ENCODE data around the gene CMYA5. TPM values are rescaled to one million over a fixed set of nuclear protein-coding genes. Genes with fewer than 3 reads are reported as not detected.
"Not testable (repeated sequence)": the region's sequence is repeated elsewhere in the genome, so short reads cannot be mapped to it uniquely, and the experiment has no call there.

CMYA5 gene
- total RNA-seq, 4 donors from 2014 or later: 15.8 to 49.4 (median 27.0) TPM

DNA sequence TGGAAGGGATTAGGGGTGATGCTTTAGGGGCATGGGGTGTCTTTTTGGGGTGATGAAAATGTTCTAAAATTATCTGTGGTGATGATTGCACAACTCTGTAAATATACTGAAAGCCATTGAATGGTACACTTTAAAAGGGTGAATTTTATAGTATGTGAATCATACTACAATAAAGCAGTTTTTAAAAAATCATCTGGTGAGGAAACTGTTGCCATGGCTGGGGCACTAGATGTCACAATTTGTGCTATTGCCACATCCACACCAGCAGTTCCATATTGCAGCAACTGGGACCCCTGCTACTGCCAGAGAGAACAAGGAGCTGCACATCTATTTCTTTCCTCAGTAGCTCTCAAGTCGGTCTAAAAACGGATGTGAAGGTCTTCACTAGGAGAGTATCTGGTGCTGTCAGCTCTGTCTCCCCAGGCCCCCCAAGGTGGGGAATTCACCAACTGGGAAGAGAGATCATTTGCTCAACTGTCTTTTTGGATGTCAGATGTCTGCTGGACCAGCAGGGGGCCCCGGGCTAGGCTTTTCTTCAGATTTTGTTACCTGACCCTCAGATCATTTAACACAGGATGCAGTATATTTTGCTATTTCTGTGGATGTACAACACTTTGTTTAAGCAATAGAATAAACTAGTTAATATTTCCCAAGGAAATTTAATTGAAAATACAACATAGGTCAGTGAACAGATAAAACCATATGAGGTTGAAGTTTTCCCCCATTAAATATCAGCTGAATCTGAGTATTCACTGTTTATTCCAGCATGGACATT is 13.2 kb downstream of the CMYA5 start:
- no peaks in the 10 kb centered on the region for H3K4me1 ChIP-seq
- H3K9me3 ChIP-seq: no peaks in the 10 kb centered on the region
- intact Hi-C loops (cut with DNase I; ENCODE audit: low total_unique reads): no loop called here
- TF ChIP-seq POLR2A (IDR thresholded peaks at IDR 0.05): no peak
- TF ChIP-seq, protein P1, sequence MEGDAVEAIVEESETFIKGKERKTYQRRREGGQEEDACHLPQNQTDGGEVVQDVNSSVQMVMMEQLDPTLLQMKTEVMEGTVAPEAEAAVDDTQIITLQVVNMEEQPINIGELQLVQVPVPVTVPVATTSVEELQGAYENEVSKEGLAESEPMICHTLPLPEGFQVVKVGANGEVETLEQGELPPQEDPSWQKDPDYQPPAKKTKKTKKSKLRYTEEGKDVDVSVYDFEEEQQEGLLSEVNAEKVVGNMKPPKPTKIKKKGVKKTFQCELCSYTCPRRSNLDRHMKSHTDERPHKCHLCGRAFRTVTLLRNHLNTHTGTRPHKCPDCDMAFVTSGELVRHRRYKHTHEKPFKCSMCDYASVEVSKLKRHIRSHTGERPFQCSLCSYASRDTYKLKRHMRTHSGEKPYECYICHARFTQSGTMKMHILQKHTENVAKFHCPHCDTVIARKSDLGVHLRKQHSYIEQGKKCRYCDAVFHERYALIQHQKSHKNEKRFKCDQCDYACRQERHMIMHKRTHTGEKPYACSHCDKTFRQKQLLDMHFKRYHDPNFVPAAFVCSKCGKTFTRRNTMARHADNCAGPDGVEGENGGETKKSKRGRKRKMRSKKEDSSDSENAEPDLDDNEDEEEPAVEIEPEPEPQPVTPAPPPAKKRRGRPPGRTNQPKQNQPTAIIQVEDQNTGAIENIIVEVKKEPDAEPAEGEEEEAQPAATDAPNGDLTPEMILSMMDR (IDR thresholded peaks at IDR 0.05): peak in 2 of 4 experiments; percentile 16 to 30
- H3K4me3 ChIP-seq: no peak overlapping the region
- no peak overlapping the region for H3K27ac ChIP-seq
- no peaks in the 10 kb centered on the region for H3K27me3 ChIP-seq
- DNase-seq: no peak
- no peaks in the 10 kb centered on the region for H3K36me3 ChIP-seq

DNA sequence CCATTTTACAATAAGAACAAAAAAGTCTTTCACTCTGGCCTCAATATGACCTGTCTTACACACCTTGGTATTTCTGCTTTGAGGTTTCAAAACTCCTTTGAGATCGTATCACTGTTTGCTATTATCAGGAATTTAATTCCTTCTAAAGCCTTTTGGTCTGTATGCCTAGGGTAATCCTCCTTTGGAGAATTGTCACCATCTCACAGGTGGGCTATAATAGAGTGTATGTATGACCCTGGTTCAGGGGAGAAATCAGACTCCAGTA is 13.7 kb downstream of the CMYA5 start:
- Histone ChIP-seq H3K9me3 (no peaks in the 10 kb centered on the region), H3K36me3 (no peaks in the 10 kb centered on the region), H3K4me3 (no peak overlapping the region), H3K4me1 (no peaks in the 10 kb centered on the region), H3K27ac (no peak overlapping the region), H3K27me3 (no peaks in the 10 kb centered on the region)
- intact Hi-C loops (cut with DNase I; ENCODE audit: low total_unique reads): no loop called here
- no peak for DNase-seq
- TF ChIP-seq, protein P1 (IDR thresholded peaks at IDR 0.05): no peak
- no peak for TF ChIP-seq POLR2A (IDR thresholded peaks at IDR 0.05)

DNA sequence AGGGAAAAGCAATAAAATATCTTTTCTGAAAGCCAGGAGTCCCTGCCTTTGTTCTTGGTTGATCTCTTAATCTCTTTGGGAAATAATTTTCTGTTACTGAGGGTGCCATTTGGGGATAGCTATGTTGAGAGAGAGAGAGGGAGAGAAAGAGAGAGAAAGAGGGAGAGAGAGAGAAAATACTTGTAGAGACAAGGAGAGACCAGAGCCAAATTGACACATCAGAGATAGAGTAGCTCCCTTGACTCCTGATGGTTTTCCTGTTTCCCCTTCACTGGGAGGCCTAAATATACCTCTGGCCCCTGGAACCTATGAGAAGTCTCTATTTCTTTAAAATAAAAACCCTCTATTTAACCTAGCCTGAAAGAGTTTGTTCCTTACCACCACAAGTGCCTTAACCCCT is 14.9 kb downstream of the CMYA5 start:
- no peak overlapping the region for H3K27ac ChIP-seq
- H3K36me3 ChIP-seq: no peaks in the 10 kb centered on the region
- no peaks in the 10 kb centered on the region for H3K27me3 ChIP-seq
- no peaks in the 10 kb centered on the region for H3K9me3 ChIP-seq
- intact Hi-C loops (cut with DNase I; ENCODE audit: low total_unique reads): no loop called here
- DNase-seq: no peak
- H3K4me3 ChIP-seq: no peak overlapping the region
- no peaks in the 10 kb centered on the region for H3K4me1 ChIP-seq
- TF ChIP-seq, protein P1 (IDR thresholded peaks at IDR 0.05): no peak
- TF ChIP-seq POLR2A (IDR thresholded peaks at IDR 0.05): no peak

DNA sequence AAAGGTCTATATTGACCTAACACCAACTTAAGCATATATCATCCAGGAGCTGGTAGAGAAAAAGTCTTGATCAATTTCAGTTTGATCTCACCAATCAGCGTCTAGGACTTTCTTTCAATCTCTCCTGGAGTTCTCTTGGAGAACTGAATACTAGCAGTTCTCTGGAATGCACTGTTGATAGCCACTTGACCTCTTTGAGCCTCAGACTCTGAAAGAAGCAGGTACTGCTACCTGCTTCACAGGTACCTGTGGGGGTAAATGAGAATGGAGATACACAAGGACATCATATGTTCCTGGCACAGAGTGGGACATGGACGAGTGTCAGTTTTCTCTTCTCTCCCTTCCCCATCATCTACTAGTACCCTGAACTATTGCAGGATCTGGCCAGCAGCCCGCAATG is 16.0 kb downstream of the CMYA5 start:
- H3K27me3 ChIP-seq: no peaks in the 10 kb centered on the region
- no peaks in the 10 kb centered on the region for H3K36me3 ChIP-seq
- H3K27ac ChIP-seq: no peak overlapping the region
- no peak overlapping the region for H3K4me3 ChIP-seq
- no peaks in the 10 kb centered on the region for H3K9me3 ChIP-seq
- TF ChIP-seq, protein P1 (IDR thresholded peaks at IDR 0.05): no peak
- no peak for TF ChIP-seq POLR2A (IDR thresholded peaks at IDR 0.05)
- DNase-seq: no peak
- intact Hi-C loops (cut with DNase I; ENCODE audit: low total_unique reads): no loop called here
- no peaks in the 10 kb centered on the region for H3K4me1 ChIP-seq

DNA sequence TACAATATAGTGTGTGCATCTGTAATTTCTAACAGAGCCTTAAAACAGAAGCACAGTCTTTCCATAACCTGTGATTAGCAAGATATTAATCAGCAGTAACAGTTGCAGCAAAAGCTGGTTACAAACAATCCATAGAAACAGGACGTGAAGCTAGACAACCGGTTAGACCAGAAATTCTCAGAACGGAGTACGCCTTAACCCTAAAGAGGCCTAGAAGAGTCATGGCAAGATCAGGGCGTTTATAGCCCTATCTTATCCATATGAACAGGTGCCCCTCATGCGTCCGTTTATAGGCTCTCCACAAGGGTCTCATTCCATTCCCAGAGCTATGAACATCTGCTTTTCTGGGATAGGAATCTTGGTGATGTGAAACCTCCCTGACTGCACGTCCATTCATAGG is 16.7 kb downstream of the CMYA5 start:
- intact Hi-C loops (cut with DNase I; ENCODE audit: low total_unique reads); H3K9me3 ChIP-seq; DNase-seq; H3K27me3 ChIP-seq; H3K4me3 ChIP-seq; H3K4me1 ChIP-seq; H3K27ac ChIP-seq; H3K36me3 ChIP-seq: not testable (repeated sequence)

DNA sequence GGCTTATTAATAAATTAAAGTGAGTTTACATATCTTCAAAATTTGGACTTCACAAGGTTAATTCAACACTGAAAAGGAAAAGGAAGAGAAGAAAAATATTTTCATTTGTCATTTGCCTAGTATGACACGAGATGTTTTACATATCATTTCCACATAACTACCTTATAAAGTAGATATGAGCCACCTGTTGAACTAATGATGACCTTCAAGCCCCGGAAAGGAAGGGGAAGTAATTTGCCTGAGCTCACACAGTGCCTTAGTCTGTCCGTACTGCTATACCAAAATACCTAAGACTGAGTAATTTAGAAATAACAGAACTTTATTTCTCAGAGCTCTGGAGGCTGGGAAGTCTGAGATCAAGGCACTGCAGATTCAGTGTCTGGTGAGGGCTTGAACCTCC is 17.9 kb downstream of the CMYA5 start:
- TF ChIP-seq, protein P1 (IDR thresholded peaks at IDR 0.05): no peak
- TF ChIP-seq POLR2A (IDR thresholded peaks at IDR 0.05): no peak
- H3K27me3 ChIP-seq: no peaks in the 10 kb centered on the region
- H3K27ac ChIP-seq: no peak overlapping the region
- H3K9me3 ChIP-seq: no peaks in the 10 kb centered on the region
- intact Hi-C loops (cut with DNase I; ENCODE audit: low total_unique reads): no loop called here
- no peaks in the 10 kb centered on the region for H3K4me1 ChIP-seq
- no peak for DNase-seq
- H3K4me3 ChIP-seq: no peak overlapping the region
- H3K36me3 ChIP-seq: no peaks in the 10 kb centered on the region
